Ascending aorta (tissue), 2 donors: ENCODE data around the gene EML2. TPM values are rescaled to one million over a fixed set of nuclear protein-coding genes. Genes with fewer than 3 reads are reported as not detected.
A peak's percentile ranks its signal among the peaks of the same experiment; 100 is the strongest.

ENCODE experiments used
- DNase-seq, 2 donors: peaks; one replicate each; pipeline ENCODE4 v3.0.0-alpha.2; 2019; ENCODE audit warnings: low spot score in 2 of 2
- H3K27ac ChIP-seq, 2 donors: fragments of 200-600 bp; sonication (generic); one replicate each; pipeline ENCODE4 v1.5.1; 2016 to 2017; ENCODE audit warnings: mild to moderate bottlenecking in 1 of 2
- H3K27me3 ChIP-seq: fragments of 200-600 bp; sonication (generic); one replicate; pipeline ENCODE4 v1.5.1; 2017
- H3K36me3 ChIP-seq, 2 donors: fragments of 200-600 bp; sonication (generic); one replicate each; pipeline ENCODE4 v1.5.1; 2016
- H3K4me1 ChIP-seq, 2 donors: fragments of 200-600 bp; sonication (generic); one replicate each; pipeline ENCODE4 v1.5.1; 2016 to 2017; ENCODE audit warnings: mild to moderate bottlenecking in 1 of 2
- H3K4me3 ChIP-seq, 2 donors: fragments of 200-600 bp; sonication (generic); one replicate each; pipeline ENCODE4 v1.5.1; 2016 to 2017; ENCODE audit warnings: mild to moderate bottlenecking in 1 of 2
- H3K9me3 ChIP-seq, 2 donors: fragments of 200-600 bp; sonication (generic); one replicate each; pipeline ENCODE4 v1.5.1; 2016
- CTCF ChIP-seq, 3 experiments: fragments of 200-600 bp in 2 of 3; fragments of 450-650 bp in 1 of 3; sonication (generic) in 2 of 3; IDR thresholded peaks; one replicate each; pipeline ENCODE4 v1.5.1; 2016 to 2019; ENCODE audit warnings: antibody characterized with exemption in 3 of 3, mild to moderate bottlenecking in 1 of 3, moderate library complexity in 1 of 3
- intact Hi-C: fragments of 100-400 bp; cut with DNase I; formaldehyde crosslinking; loops from one replicate; pipeline ENCODE4 v1.15.1; 2023
- total RNA-seq: library from RNA; depleted of rRNA; stranded (reverse); fragments of >200 nt; gene quantifications from one replicate; pipeline ENCODE4 v1.1.0, GENCODE V29; 2016

Gene EML2
- total RNA-seq, 1 donor from 2014 or later: 129 TPM

- H3K27ac ChIP-seq: no peak overlapping the region
- H3K4me1 ChIP-seq: no peaks in the 10 kb centered on the region
- H3K4me3 ChIP-seq: no peak overlapping the region
- no peak for DNase-seq
- no peaks in the 10 kb centered on the region for H3K27me3 ChIP-seq
- no peak for TF ChIP-seq CTCF (IDR thresholded peaks at IDR 0.05)
- no peaks in the 10 kb centered on the region for H3K9me3 ChIP-seq
- intact Hi-C loops: no loop called here
- H3K36me3 ChIP-seq: no peaks in the 10 kb centered on the region
Observed at GRCh38 chr19:45591638-45592005, 47.6 kb downstream of the EML2 start.

- intact Hi-C loops: no loop called here
- no peaks in the 10 kb centered on the region for H3K9me3 ChIP-seq
- no peaks in the 10 kb centered on the region for H3K4me1 ChIP-seq
- H3K36me3 ChIP-seq: no peaks in the 10 kb centered on the region
- DNase-seq: no peak
- peak in 2 of 3 experiments; percentile 9 to 24 for TF ChIP-seq CTCF (IDR thresholded peaks at IDR 0.05)
- no peak overlapping the region for H3K27ac ChIP-seq
- no peaks in the 10 kb centered on the region for H3K27me3 ChIP-seq
- H3K4me3 ChIP-seq: no peak overlapping the region
Observed at GRCh38 chr19:45591004-45591637, 48.1 kb downstream of the EML2 start.

GRCh38 chr19:45590300-45591003 is 48.7 kb downstream of the EML2 start:
- Histone ChIP-seq H3K36me3 (no peaks in the 10 kb centered on the region), H3K9me3 (no peaks in the 10 kb centered on the region), H3K4me3 (no peak overlapping the region), H3K27me3 (no peaks in the 10 kb centered on the region), H3K4me1 (peaks cover 0 to under 1% of the 10 kb centered on the region in 2 donors), H3K27ac (no peak overlapping the region)
- no peak for TF ChIP-seq CTCF (IDR thresholded peaks at IDR 0.05)
- intact Hi-C loops: no loop called here
- DNase-seq: no peak

- Histone ChIP-seq H3K4me1 (peaks cover 0 to 5% of the 10 kb centered on the region in 2 donors), H3K27me3 (no peaks in the 10 kb centered on the region), H3K36me3 (no peaks in the 10 kb centered on the region), H3K4me3 (no peak overlapping the region), H3K9me3 (no peaks in the 10 kb centered on the region), H3K27ac (no peak overlapping the region)
- intact Hi-C loops: loop anchor here (10.0 kb wide), 1 partner anchor 405 kb away; the partner anchor contains the start of gene CCDC61
- no peak for TF ChIP-seq CTCF (IDR thresholded peaks at IDR 0.05)
- no peak for DNase-seq
Observed at GRCh38 chr19:45589768-45590167, 49.4 kb downstream of the EML2 start.

- H3K4me1 ChIP-seq: peaks cover 0 to 10% of the 10 kb centered on the region in 2 donors
- H3K36me3 ChIP-seq: no peaks in the 10 kb centered on the region
- H3K4me3 ChIP-seq: no peak overlapping the region
- no peaks in the 10 kb centered on the region for H3K9me3 ChIP-seq
- no peaks in the 10 kb centered on the region for H3K27me3 ChIP-seq
- no peak overlapping the region for H3K27ac ChIP-seq
- intact Hi-C loops: loop anchor here (10.0 kb wide), 1 partner anchor 407 kb away; the partner anchor contains the start of gene CCDC61
- DNase-seq: no peak
- TF ChIP-seq CTCF (IDR thresholded peaks at IDR 0.05): no peak
Observed at GRCh38 chr19:45587873-45588272, 51.3 kb downstream of the EML2 start.
